Upper lobe of left lung (tissue), 6 donors: ENCODE results near the gene STX16. TPM values are rescaled to one million over a fixed set of nuclear protein-coding genes. Genes with fewer than 3 reads are reported as not detected.
"Not testable (repeated sequence)": the region's sequence is repeated elsewhere in the genome, so short reads cannot be mapped to it uniquely, and the experiment has no call there.

Experiments used
- ATAC-seq, 2 donors: fragments of 200-7000 bp; cut with Tn5 transposase; one replicate each; pipeline ENCODE4 v1.9.1; 2022; ENCODE audit warnings: mild to moderate bottlenecking in 2 of 2, moderate library complexity in 2 of 2; ENCODE audit not compliant: low FRiP score in 2 of 2
- DNase-seq, 2 donors: peaks; one replicate each; pipeline ENCODE4 v3.0.0-alpha.2; 2019 to 2020
- H3K27ac ChIP-seq, 4 donors: fragments of 200-600 bp; sonication (generic); one replicate each; pipeline ENCODE4 v1.5.1; 2016 to 2019
- H3K27me3 ChIP-seq, 4 donors: fragments of 200-600 bp; sonication (generic); one replicate each; pipeline ENCODE4 v1.5.1; 2017 to 2019
- H3K36me3 ChIP-seq, 4 donors: fragments of 200-600 bp; sonication (generic); one replicate each; pipeline ENCODE4 v1.5.1; 2016 to 2019
- H3K4me1 ChIP-seq, 4 donors: fragments of 200-600 bp; sonication (generic); one replicate each; pipeline ENCODE4 v1.5.1; 2018 to 2019
- H3K4me3 ChIP-seq, 4 donors: fragments of 200-600 bp; sonication (generic); one replicate each; pipeline ENCODE4 v1.5.1; 2017 to 2019; ENCODE audit warnings: mild to moderate bottlenecking in 2 of 4, moderate library complexity in 1 of 4
- H3K9me3 ChIP-seq, 4 donors: fragments of 200-600 bp; sonication (generic); one replicate each; pipeline ENCODE4 v1.5.1; 2018 to 2019
- EP300 ChIP-seq, 4 donors: sonication (generic); formaldehyde crosslinking; IDR thresholded peaks; one replicate each; pipeline ENCODE4 v1.5.1; 2017; ENCODE audit warnings: antibody characterized with exemption in 4 of 4, control low read depth in 2 of 4
- POLR2A ChIP-seq, 4 donors: fragments of 450-650 bp; IDR thresholded peaks; one replicate each; pipeline ENCODE4 v1.5.1; 2016 to 2017; ENCODE audit warnings: antibody characterized with exemption in 4 of 4, mild to moderate bottlenecking in 2 of 4
- POLR2AphosphoS5 ChIP-seq, 2 donors: sonication (generic); formaldehyde crosslinking; IDR thresholded peaks; one replicate each; pipeline ENCODE4 v1.5.1; 2017; ENCODE audit warnings: antibody characterized with exemption in 2 of 2
- WGBS, 2 donors: methylation state at CpG; one replicate each; pipeline ENCODE4 v1.1.5; 2017 to 2018; 5-methylcytosine and 5-hydroxymethylcytosine counted together
- total RNA-seq, 6 donors: library from RNA; depleted of rRNA in 4 of 6; stranded (reverse); fragments of >200 nt in 4 of 6; gene quantifications; one replicate each; pipeline versions ENCODE4 v1.1.0 to v1.2.1, GENCODE V29; 2016 to 2021
- TF ChIP-seq, protein P1 (sequence below), 6 experiments: fragments of 450-650 bp in 4 of 6; fragments of 200-600 bp in 2 of 6; sonication (generic) in 2 of 6; IDR thresholded peaks; one replicate each; pipeline ENCODE4 v1.5.1; 2016 to 2019; ENCODE audit warnings: antibody characterized with exemption in 6 of 6
- donor health status: DM: no; HTN: no; CAD: no; lungs with moderate emphysema.
- donor health status: DM: no; HTN: yes; CAD: no; lungs with severe emphysema.

The STX16 gene
- total RNA-seq, 6 donors from 2014 or later, result 42.1 to 469 (median 64.7) TPM

DNA sequence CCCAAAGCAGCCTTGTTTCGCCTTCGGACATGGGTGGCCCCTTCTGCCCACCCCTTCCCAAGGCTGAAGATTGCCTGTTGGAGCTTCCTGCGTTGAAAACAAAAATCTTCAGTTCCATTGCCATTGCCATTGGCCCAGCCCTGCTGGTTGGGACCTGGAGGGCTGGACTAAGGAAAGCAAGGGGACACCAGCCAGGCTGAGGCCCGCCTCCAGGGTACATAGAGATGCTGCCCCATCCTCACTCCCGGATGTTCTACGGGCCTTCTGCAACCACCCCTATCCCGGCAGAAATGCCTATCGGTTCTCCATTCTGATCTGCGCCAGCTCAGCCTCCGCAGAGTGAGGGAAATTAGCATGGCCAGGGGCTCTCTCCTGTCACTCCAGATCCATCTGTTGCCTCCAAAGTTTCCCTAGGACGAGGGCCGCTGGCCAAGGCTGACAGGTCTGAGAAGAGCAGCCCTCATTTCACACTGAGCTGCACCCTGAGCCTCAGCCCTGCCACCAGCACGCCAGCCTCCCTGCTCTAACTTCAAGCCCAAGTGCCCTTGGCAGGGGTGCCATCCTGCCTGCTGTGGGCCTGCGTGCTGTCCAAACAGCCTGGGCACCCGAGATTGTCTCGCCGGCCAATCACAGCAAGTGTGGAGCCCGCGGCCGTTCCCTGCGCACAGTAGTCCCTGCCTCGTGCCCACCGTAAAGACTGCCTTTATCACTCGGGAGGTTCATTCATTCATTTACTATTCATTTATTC is 13.4 kb upstream of the STX16 start:
- no peaks in the 10 kb centered on the region for H3K36me3 ChIP-seq
- no peaks in the 10 kb centered on the region for H3K27me3 ChIP-seq
- no peak for ATAC-seq
- H3K27ac ChIP-seq, result no peak overlapping the region
- no peak for TF ChIP-seq POLR2AphosphoS5 (IDR thresholded peaks at IDR 0.05)
- no peak for TF ChIP-seq POLR2A (IDR thresholded peaks at IDR 0.05)
- no peak for TF ChIP-seq EP300 (IDR thresholded peaks at IDR 0.05)
- H3K4me3 ChIP-seq, result no peak overlapping the region
- no peaks in the 10 kb centered on the region for H3K4me1 ChIP-seq
- 87 to 88% methylated on average over 22 to 24 of the region's 24 CpGs for WGBS, 2 donors
- H3K9me3 ChIP-seq, result no peaks in the 10 kb centered on the region
- DNase-seq, result no peak

DNA sequence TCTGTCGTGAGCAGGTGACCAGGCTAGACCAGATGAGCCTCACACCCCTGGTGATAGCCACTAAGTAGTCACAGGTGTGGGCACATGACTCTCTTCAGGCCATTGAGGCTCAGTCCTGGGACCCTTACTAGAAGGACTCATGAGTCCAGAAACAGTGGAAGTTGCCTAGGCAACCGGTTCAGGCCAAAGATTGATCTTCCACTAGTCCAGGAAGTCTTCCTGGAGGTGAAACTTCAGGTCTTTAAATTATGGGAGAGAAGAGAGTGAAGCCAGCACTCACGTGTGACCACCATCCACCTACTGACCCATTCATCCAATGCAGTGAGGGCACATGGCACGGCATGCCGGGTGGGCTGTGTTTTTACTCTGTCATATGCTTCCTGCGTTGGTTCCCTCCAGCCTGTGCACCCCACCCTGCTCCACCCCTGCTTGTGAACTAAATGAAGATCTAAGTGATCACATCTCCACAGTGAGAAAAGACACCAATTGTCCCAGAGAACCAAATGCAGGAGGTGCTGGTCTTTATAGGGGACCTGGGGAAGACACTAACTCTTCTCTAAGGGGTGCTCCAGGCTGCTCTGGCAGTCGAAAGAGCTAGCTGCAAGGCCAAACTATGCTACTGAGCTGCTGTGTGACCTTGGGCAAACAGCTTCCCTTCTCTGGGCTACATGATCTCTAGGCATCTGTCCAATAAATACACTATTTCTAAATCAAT is 12.5 kb upstream of the STX16 start:
- DNase-seq, result no peak
- no peak for ATAC-seq

DNA sequence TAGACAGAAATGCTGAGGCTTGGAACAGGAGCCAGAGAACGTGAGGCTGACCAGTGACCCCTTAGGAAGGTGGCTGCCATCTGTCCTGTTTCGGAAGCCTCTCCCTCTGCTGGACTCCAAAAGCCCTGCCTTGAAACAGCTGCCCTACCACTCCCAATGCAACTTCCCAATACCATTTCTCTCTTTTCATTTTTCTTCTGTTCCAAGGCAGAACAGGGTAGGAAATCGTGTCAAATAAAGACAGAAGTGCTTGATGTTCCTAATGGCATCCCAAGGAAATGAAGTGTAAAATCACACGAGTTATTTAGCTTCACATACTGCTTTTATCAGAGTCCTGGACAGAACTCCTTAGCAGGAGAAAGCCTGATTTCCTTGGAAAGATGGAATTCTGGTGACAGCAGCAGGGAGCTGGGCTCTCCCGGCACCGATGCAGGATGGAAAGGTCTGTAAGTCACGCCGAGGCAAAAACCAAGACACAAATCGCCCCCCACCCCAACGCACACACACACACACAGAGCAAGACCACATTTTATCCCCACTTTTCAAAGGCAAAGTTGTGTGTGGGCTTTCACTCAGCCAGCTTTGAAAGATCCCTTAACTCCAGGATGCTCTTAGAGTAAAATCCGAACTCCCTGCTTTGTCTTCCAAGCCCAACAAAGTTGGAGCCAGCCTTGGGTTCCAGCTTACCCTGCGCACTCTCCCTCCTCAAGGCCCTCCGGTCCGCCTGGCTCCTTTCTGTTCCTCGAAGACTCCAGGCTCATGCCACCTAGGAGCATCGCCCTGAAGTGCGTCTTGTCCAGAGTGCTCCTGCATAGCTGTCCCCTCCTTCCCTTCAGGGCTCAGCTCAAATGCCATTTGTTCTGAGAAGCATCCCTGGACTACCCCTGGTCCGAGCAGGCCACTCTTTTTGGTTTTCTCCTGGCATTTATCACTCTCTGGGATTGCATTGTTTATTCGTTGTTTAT is 11.6 kb upstream of the STX16 start:
- TF ChIP-seq POLR2AphosphoS5 (IDR thresholded peaks at IDR 0.05), result no peak
- no peak for TF ChIP-seq POLR2A (IDR thresholded peaks at IDR 0.05)
- TF ChIP-seq, protein P1, sequence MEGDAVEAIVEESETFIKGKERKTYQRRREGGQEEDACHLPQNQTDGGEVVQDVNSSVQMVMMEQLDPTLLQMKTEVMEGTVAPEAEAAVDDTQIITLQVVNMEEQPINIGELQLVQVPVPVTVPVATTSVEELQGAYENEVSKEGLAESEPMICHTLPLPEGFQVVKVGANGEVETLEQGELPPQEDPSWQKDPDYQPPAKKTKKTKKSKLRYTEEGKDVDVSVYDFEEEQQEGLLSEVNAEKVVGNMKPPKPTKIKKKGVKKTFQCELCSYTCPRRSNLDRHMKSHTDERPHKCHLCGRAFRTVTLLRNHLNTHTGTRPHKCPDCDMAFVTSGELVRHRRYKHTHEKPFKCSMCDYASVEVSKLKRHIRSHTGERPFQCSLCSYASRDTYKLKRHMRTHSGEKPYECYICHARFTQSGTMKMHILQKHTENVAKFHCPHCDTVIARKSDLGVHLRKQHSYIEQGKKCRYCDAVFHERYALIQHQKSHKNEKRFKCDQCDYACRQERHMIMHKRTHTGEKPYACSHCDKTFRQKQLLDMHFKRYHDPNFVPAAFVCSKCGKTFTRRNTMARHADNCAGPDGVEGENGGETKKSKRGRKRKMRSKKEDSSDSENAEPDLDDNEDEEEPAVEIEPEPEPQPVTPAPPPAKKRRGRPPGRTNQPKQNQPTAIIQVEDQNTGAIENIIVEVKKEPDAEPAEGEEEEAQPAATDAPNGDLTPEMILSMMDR (IDR thresholded peaks at IDR 0.05), result no peak
- TF ChIP-seq EP300 (IDR thresholded peaks at IDR 0.05), result no peak
- ATAC-seq, result no peak
- 78 to 83% methylated on average over 19 of the region's 19 CpGs for WGBS, 2 donors
- Histone ChIP-seq H3K27me3 (no peaks in the 10 kb centered on the region), H3K36me3 (no peaks in the 10 kb centered on the region), H3K27ac (no peak overlapping the region), H3K4me3 (no peak overlapping the region), H3K9me3 (no peaks in the 10 kb centered on the region), H3K4me1 (no peaks in the 10 kb centered on the region)
- peak in 1 of 2 donors; percentile 2 for DNase-seq

More for the DNA sequence above, 12.5 kb upstream of the STX16 start:
- no peak overlapping the region for H3K4me3 ChIP-seq
- H3K36me3 ChIP-seq, result no peaks in the 10 kb centered on the region
- no peaks in the 10 kb centered on the region for H3K4me1 ChIP-seq
- no peaks in the 10 kb centered on the region for H3K9me3 ChIP-seq
- no peaks in the 10 kb centered on the region for H3K27me3 ChIP-seq
- 90 to 92% methylated on average over 7 of the region's 7 CpGs for WGBS, 2 donors
- no peak for TF ChIP-seq POLR2A (IDR thresholded peaks at IDR 0.05)
- no peak overlapping the region for H3K27ac ChIP-seq

DNA sequence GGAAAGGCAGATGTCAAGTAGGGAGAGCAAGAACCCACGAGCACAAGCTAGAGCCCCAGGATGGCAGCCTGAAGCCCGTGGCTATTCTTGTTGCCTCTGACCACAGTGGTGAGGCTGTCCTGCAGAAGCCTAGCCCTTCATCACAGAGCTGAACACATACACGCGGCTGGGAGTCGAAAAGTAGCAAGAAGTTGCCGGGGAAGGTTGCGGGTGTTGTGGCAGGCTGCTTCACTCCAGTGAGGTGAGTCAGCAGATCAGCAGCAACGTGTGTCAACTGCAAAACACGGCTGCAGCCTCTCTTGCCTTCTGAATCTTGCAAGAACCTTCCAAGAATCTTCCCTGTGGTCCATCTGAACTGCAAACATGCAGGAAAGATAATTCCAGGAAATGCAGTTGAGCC is 10.6 kb upstream of the STX16 start:
- WGBS, 2 donors, result 72 to 79% methylated on average over 7 to 9 of the region's 9 CpGs

DNA sequence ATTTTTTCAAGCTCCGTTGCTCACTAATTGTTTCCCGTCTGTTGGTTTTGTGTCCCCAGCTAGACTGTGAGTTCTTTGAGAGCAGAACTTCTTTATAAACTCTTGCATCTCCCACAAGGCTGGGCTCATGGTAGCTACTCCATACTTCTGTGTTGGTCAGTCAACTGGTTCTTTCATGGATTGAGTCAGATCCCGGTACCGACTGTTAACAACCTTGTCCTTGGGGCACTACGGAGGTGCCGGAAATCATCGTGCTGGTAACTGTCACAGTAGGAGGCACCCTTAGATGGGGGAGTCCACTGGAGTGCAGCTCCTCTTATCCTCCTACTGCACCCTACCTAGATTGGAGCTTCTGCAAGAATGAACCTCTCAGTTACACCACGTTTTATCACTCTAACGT is 8.6 kb upstream of the STX16 start:
- ATAC-seq (no peak), DNase-seq (no peak)
- WGBS, 2 donors, result 87 to 89% methylated on average over 9 of the region's 9 CpGs
- H3K9me3 ChIP-seq, result no peaks in the 10 kb centered on the region
- H3K36me3 ChIP-seq, result no peaks in the 10 kb centered on the region
- TF ChIP-seq, protein P1 (IDR thresholded peaks at IDR 0.05), result no peak
- TF ChIP-seq POLR2AphosphoS5 (IDR thresholded peaks at IDR 0.05), result no peak
- TF ChIP-seq EP300 (IDR thresholded peaks at IDR 0.05), result no peak
- TF ChIP-seq POLR2A (IDR thresholded peaks at IDR 0.05), result no peak
- H3K4me1 ChIP-seq, result no peaks in the 10 kb centered on the region
- H3K27me3 ChIP-seq, result no peaks in the 10 kb centered on the region
- no peak overlapping the region for H3K4me3 ChIP-seq
- no peak overlapping the region for H3K27ac ChIP-seq

More for the DNA sequence above, 10.6 kb upstream of the STX16 start:
- Histone ChIP-seq H3K36me3 (no peaks in the 10 kb centered on the region), H3K27ac (no peak overlapping the region), H3K4me1 (no peaks in the 10 kb centered on the region), H3K9me3 (no peaks in the 10 kb centered on the region), H3K27me3 (no peaks in the 10 kb centered on the region), H3K4me3 (no peak overlapping the region)
- DNase-seq (peak in 1 of 2 donors; percentile 9), ATAC-seq (no peak)
- TF ChIP-seq POLR2AphosphoS5 (IDR thresholded peaks at IDR 0.05), result no peak

DNA sequence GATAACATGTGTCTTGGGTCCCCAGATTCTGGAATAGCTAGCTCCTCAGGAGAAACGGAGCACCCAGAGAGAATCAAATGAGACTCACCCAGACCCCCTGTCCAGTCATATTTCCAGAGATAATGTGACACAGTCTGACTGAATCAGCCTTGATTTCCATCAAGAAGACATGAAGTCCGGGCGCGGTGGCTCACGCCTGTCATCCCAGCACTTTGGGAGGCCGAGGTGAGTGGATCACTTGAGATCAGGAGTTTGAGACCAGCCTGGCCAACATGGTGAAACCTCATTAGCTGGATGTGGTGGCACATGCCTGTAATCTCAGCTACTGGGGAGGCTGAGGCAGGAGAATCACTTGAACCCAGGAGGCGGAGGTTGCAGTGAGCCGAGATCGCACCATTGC is 8.2 kb upstream of the STX16 start:
- not testable (repeated sequence) for ATAC-seq, H3K4me1 ChIP-seq, H3K9me3 ChIP-seq, H3K27ac ChIP-seq, H3K27me3 ChIP-seq, H3K36me3 ChIP-seq, H3K4me3 ChIP-seq
- peak in 1 of 2 donors; percentile 7 for DNase-seq
- 91 to 93% methylated on average over 8 to 9 of the region's 9 CpGs for WGBS, 2 donors
